Amygdala (tissue), 56 donors: Measurements from ENCODE around the gene SUN1.
"Not testable (repeated sequence)": the region's sequence is repeated elsewhere in the genome, so short reads cannot be mapped to it uniquely, and the experiment has no call there.

ENCODE experiments used
- DNase-seq, 56 donors: peaks; one replicate each; lab custom pipeline; 2025; lab: John Stamatoyannopoulos, UW

The SUN1 gene

GRCh38 chr7:832968-833424, 720 bp downstream of the SUN1 start:
- no peak for DNase-seq

GRCh38 chr7:833601-834258, 1.5 kb downstream of the SUN1 start:
- no peak for DNase-seq

- DNase-seq = no peak
These were observed 2.0 kb downstream of the SUN1 start for GRCh38 chr7:834277-834676.

- DNase-seq = no peak
These were observed 2.7 kb downstream of the SUN1 start for GRCh38 chr7:835021-835420.

- DNase-seq = no peak
These were observed 3.5 kb downstream of the SUN1 start for GRCh38 chr7:835485-836401.

GRCh38 chr7:836429-836828, 4.2 kb downstream of the SUN1 start:
- no peak for DNase-seq

- DNase-seq = no peak
These were observed 4.7 kb downstream of the SUN1 start for GRCh38 chr7:837001-837400.

- no peak for DNase-seq
These were observed 7.8 kb downstream of the SUN1 start for GRCh38 chr7:840001-840600.

- no peak for DNase-seq
These were observed 9.7 kb downstream of the SUN1 start for GRCh38 chr7:841943-842342.

GRCh38 chr7:842431-843031, 10.3 kb downstream of the SUN1 start:
- DNase-seq = peak in 26 of 56 donors; percentile 11 to 68 (median 38)

GRCh38 chr7:843230-843629, 11.0 kb downstream of the SUN1 start:
- DNase-seq = no peak

- DNase-seq = no peak
These were observed 11.8 kb downstream of the SUN1 start for GRCh38 chr7:844043-844442.

- DNase-seq = no peak
These were observed 12.2 kb downstream of the SUN1 start for GRCh38 chr7:844514-844913.

GRCh38 chr7:845091-845490, 12.8 kb downstream of the SUN1 start:
- no peak for DNase-seq

GRCh38 chr7:845731-846130, 13.5 kb downstream of the SUN1 start:
- DNase-seq = no peak

- DNase-seq = not testable (repeated sequence)
These were observed 14.8 kb downstream of the SUN1 start for GRCh38 chr7:846958-847650.

- not testable (repeated sequence) for DNase-seq
These were observed 15.5 kb downstream of the SUN1 start for GRCh38 chr7:847728-848127.

- DNase-seq = no peak
These were observed 16.9 kb downstream of the SUN1 start for GRCh38 chr7:849145-849544.

GRCh38 chr7:849781-850180, 17.5 kb downstream of the SUN1 start:
- DNase-seq = no peak

GRCh38 chr7:851204-851603, 18.9 kb downstream of the SUN1 start:
- no peak for DNase-seq
